ENCODE results near the gene ARID5B.

Gene ARID5B

GRCh38 chr10:62075912-62076311 lies 174.4 kb downstream of the ARID5B start:
- DNase-seq (ENCODE audit: low read depth), result no peak

- no peak for DNase-seq (ENCODE audit: low read depth)
These were observed 175.4 kb downstream of the ARID5B start for GRCh38 chr10:62076891-62077290.

- DNase-seq (ENCODE audit: low read depth), result no peak
These were observed 176.0 kb downstream of the ARID5B start for GRCh38 chr10:62077330-62078015.

GRCh38 chr10:62079885-62080559 lies 178.5 kb downstream of the ARID5B start:
- DNase-seq (ENCODE audit: low read depth), result no peak

- DNase-seq (ENCODE audit: low read depth), result no peak
These were observed 179.4 kb downstream of the ARID5B start for GRCh38 chr10:62080905-62081304.

- DNase-seq (ENCODE audit: low read depth), result no peak
These were observed 180.1 kb downstream of the ARID5B start for GRCh38 chr10:62081341-62082270.

- DNase-seq (ENCODE audit: low read depth), result no peak
These were observed 180.8 kb downstream of the ARID5B start for GRCh38 chr10:62082271-62082656.

- peak; percentile 37 for DNase-seq (ENCODE audit: low read depth)
These were observed 181.4 kb downstream of the ARID5B start for GRCh38 chr10:62082729-62083411.

GRCh38 chr10:62083412-62084267 lies 182.1 kb downstream of the ARID5B start:
- no peak for DNase-seq (ENCODE audit: low read depth)

GRCh38 chr10:62084451-62084850 lies 183.0 kb downstream of the ARID5B start:
- DNase-seq (ENCODE audit: low read depth), result no peak

- no peak for DNase-seq (ENCODE audit: low read depth)
These were observed 183.9 kb downstream of the ARID5B start for GRCh38 chr10:62085404-62085803.

- no peak for DNase-seq (ENCODE audit: low read depth)
These were observed 184.3 kb downstream of the ARID5B start for GRCh38 chr10:62085821-62086220.

- DNase-seq (ENCODE audit: low read depth), result no peak
These were observed 185.8 kb downstream of the ARID5B start for GRCh38 chr10:62087329-62087728.

- DNase-seq (ENCODE audit: low read depth), result no peak
These were observed 187.3 kb downstream of the ARID5B start for GRCh38 chr10:62088786-62089185.

- DNase-seq (ENCODE audit: low read depth), result no peak
These were observed 191.0 kb downstream of the ARID5B start for GRCh38 chr10:62092301-62093030.

- no peak for DNase-seq (ENCODE audit: low read depth)
These were observed 192.4 kb downstream of the ARID5B start for GRCh38 chr10:62093863-62094291.

- no peak for DNase-seq (ENCODE audit: low read depth)
These were observed 194.0 kb downstream of the ARID5B start for GRCh38 chr10:62095181-62096122.

- no peak for DNase-seq (ENCODE audit: low read depth)
These were observed 194.9 kb downstream of the ARID5B start for GRCh38 chr10:62096256-62096933.

All from T-helper 22 cell (primary cell).